Measurements from ENCODE around the gene CHPF. TPM values are rescaled to one million over a fixed set of nuclear protein-coding genes. Genes with fewer than 3 reads are reported as not detected.

The CHPF gene
- total and polyA plus RNA-seq, 2 experiments from 2014 or later, result 180 to 315 TPM

DNA sequence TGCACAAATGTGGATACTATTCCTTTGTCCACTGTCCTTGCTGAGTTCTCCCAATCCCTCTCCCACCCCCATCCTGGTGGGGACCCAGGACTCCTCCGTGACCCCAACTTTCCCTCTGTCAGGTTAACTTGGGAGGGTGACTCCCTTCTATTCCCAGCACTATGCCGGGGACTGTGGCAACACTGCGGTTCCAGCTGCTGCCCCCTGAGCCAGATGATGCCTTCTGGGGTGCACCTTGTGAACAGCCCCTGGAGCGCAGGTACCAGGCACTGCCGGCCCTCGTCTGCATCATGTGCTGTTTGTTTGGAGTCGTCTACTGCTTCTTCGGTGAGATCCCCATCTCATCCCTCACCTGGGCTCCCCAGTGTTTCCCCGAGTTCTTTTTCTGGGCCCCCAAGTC, 958 bp upstream of the CHPF start:
- no peak for DNase-seq (ENCODE audit: low spot score)
- Histone ChIP-seq H2AFZ (peak overlapping the region; percentile 16), H3K9me3 (ENCODE audit: low read depth) (no peaks in the 10 kb centered on the region), H3K4me3 (peak overlapping the region; percentile 51), H3K9me2 (replicated peaks; ENCODE audit: insufficient read depth) (no peaks in the 10 kb centered on the region), H4K20me1 (ENCODE audit: insufficient read depth, poor library complexity, severe bottlenecking) (peaks cover 12% of the 10 kb centered on the region), H3K27me3 (no peaks in the 10 kb centered on the region), H3K4me2 (peak overlapping the region; percentile 89), H3K4me1 (ENCODE audit: insufficient read depth) (peaks cover 12% of the 10 kb centered on the region), H3K27ac (peak overlapping the region; percentile 77), H3K36me3 (replicated peaks; ENCODE audit: insufficient read depth, low read depth) (no peaks in the 10 kb centered on the region), H3K79me2 (peaks cover 16% of the 10 kb centered on the region)
- 54% methylated on average over 9 of the region's 9 CpGs for WGBS (ENCODE audit: low lambda C conversion rate, missing lambda C conversion rate)
- TF ChIP-seq EZH2 (IDR thresholded peaks at IDR 0.05; ENCODE audit: borderline replicate concordance), result no peak
- TF ChIP-seq EZH2phosphoT487 (IDR thresholded peaks at IDR 0.05; ENCODE audit: low read depth, severe bottlenecking, unreplicated experiment), result no peak
- TF ChIP-seq, protein P1, sequence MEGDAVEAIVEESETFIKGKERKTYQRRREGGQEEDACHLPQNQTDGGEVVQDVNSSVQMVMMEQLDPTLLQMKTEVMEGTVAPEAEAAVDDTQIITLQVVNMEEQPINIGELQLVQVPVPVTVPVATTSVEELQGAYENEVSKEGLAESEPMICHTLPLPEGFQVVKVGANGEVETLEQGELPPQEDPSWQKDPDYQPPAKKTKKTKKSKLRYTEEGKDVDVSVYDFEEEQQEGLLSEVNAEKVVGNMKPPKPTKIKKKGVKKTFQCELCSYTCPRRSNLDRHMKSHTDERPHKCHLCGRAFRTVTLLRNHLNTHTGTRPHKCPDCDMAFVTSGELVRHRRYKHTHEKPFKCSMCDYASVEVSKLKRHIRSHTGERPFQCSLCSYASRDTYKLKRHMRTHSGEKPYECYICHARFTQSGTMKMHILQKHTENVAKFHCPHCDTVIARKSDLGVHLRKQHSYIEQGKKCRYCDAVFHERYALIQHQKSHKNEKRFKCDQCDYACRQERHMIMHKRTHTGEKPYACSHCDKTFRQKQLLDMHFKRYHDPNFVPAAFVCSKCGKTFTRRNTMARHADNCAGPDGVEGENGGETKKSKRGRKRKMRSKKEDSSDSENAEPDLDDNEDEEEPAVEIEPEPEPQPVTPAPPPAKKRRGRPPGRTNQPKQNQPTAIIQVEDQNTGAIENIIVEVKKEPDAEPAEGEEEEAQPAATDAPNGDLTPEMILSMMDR (IDR thresholded peaks at IDR 0.05; ENCODE audit: poor library complexity), result no peak

DNA sequence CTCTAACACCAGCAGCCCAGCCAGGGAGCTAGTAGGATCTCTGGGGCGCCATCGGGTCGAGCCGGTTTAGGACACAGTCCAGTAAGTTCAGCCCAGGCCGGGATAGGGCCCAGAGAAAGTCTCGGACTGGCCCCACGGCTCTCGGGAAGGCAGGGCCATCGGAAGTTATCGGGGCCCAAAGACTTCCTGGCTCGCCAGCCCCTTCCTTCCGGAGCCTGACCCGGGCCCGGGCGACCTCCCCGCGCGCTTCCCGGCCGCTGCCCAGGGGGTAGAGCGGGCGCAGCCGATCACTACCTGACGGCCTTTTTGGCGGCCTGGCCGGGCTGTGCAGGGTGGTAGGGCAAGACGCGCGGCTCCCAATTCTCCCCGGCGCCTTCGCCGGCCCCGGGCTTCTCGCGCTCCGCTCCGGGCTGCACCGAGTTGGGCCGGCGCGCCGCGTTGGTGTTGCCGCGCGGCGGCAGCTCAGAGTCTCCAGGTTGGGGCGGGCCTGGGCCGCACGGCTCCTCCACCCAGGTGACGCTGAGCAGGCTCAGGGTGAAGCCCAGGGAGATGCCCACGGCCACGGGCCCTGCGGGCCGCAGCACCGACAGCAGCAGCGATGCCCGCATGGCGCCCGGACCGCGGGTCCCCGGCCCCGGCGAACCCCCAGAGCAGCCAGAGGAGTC, 546 bp downstream of the CHPF start:
- H3K9me2 ChIP-seq (replicated peaks; ENCODE audit: insufficient read depth), result no peaks in the 10 kb centered on the region
- H3K27me3 ChIP-seq, result no peaks in the 10 kb centered on the region
- 2% methylated on average over 65 of the region's 66 CpGs for WGBS (ENCODE audit: low lambda C conversion rate, missing lambda C conversion rate)
- H4K20me1 ChIP-seq (ENCODE audit: insufficient read depth, poor library complexity, severe bottlenecking), result peaks cover 21% of the 10 kb centered on the region
- peak overlapping the region; percentile 84 for H3K4me3 ChIP-seq
- H3K4me2 ChIP-seq, result peak overlapping the region; percentile 88
- no peaks in the 10 kb centered on the region for H3K36me3 ChIP-seq (replicated peaks; ENCODE audit: insufficient read depth, low read depth)
- DNase-seq (ENCODE audit: low spot score), result peak; percentile 76
- peak overlapping the region; percentile 93 for H3K27ac ChIP-seq
- peak overlapping the region; percentile 51 for H2AFZ ChIP-seq
- H3K79me2 ChIP-seq, result peaks cover 16% of the 10 kb centered on the region
- TF ChIP-seq EZH2phosphoT487 (IDR thresholded peaks at IDR 0.05; ENCODE audit: low read depth, severe bottlenecking, unreplicated experiment) (no peak), EZH2 (IDR thresholded peaks at IDR 0.05; ENCODE audit: borderline replicate concordance) (no peak)
- TF ChIP-seq, protein P1 (IDR thresholded peaks at IDR 0.05; ENCODE audit: poor library complexity), result no peak
- no peaks in the 10 kb centered on the region for H3K9me3 ChIP-seq (ENCODE audit: low read depth)
- peaks cover 20% of the 10 kb centered on the region for H3K4me1 ChIP-seq (ENCODE audit: insufficient read depth)

DNA sequence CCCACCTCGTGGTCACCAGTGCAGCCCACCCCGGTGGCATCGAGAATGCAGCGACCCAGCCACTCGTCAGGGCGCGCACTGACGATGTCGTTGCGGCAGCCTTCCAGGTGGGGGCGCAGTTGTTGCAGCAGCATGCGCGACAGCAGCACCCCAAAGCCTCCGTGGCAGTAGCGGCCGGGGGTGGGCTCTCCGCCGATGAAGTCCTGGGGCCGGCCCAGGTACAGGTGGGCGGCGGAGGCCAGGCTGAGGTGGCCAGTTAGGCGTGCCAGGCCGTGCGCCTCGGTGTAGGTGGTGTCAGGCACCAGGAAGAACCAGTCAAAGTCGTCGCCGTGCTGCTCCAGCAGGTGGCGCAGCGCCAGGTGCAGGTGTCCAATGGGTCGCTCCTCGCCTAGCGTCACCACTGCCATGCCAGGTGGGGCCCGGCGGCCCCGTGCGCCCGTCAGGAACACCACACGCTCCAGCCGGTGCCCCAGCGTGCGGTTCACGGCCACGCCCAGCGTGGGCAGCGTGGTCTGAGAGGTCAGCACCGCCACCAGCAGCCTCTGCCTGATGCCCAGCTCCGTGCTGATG, 1.9 kb downstream of the CHPF start:
- Histone ChIP-seq H2AFZ (no peak overlapping the region), H3K36me3 (replicated peaks; ENCODE audit: insufficient read depth, low read depth) (no peaks in the 10 kb centered on the region), H4K20me1 (ENCODE audit: insufficient read depth, poor library complexity, severe bottlenecking) (peaks cover 21% of the 10 kb centered on the region), H3K9me3 (ENCODE audit: low read depth) (no peaks in the 10 kb centered on the region), H3K4me3 (peak overlapping the region; percentile 84), H3K9me2 (replicated peaks; ENCODE audit: insufficient read depth) (no peaks in the 10 kb centered on the region), H3K4me2 (peak overlapping the region; percentile 88), H3K27ac (peak overlapping the region; percentile 93), H3K4me1 (ENCODE audit: insufficient read depth) (peaks cover 24% of the 10 kb centered on the region), H3K27me3 (no peaks in the 10 kb centered on the region), H3K79me2 (peaks cover 16% of the 10 kb centered on the region)
- WGBS (ENCODE audit: low lambda C conversion rate, missing lambda C conversion rate), result 4% methylated on average over 40 of the region's 48 CpGs
- DNase-seq (ENCODE audit: low spot score), result peak; percentile 93
- TF ChIP-seq EZH2 (IDR thresholded peaks at IDR 0.05; ENCODE audit: borderline replicate concordance), result no peak
- TF ChIP-seq, protein P1 (IDR thresholded peaks at IDR 0.05; ENCODE audit: poor library complexity), result peak; percentile 100

All from hepatocyte (in vitro differentiated cells).